ENCODE measurements around the gene PRKCE.

The PRKCE gene

GRCh38 chr2:45823723-45824206, 172.3 kb downstream of the PRKCE start:
- H3K27me3 Mint-ChIP-seq (ENCODE audit: low read depth): peaks cover 4% of the 10 kb centered on the region
- H3K4me1 Mint-ChIP-seq: peaks cover 27% of the 10 kb centered on the region
- no peaks in the 10 kb centered on the region for H3K9me3 Mint-ChIP-seq
- no peaks in the 10 kb centered on the region for H3K36me3 Mint-ChIP-seq (ENCODE audit: low read depth)
- H3K27ac Mint-ChIP-seq: no peak overlapping the region
- TF ChIP-seq CTCF (IDR thresholded peaks at IDR 0.05; ENCODE audit: unreplicated experiment in 3 of 3): no peak
- H3K4me3 Mint-ChIP-seq: no peak overlapping the region

- H3K27ac Mint-ChIP-seq: no peak overlapping the region
- peaks cover 25% of the 10 kb centered on the region for H3K4me1 Mint-ChIP-seq
- no peak for TF ChIP-seq CTCF (IDR thresholded peaks at IDR 0.05; ENCODE audit: unreplicated experiment in 3 of 3)
- H3K4me3 Mint-ChIP-seq: no peak overlapping the region
- H3K36me3 Mint-ChIP-seq (ENCODE audit: low read depth): peaks cover 6% of the 10 kb centered on the region
- H3K27me3 Mint-ChIP-seq (ENCODE audit: low read depth): peaks cover 3% of the 10 kb centered on the region
- H3K9me3 Mint-ChIP-seq: peaks cover 7% of the 10 kb centered on the region
These were observed 173.7 kb downstream of the PRKCE start for GRCh38 chr2:45825001-45825651.

GRCh38 chr2:45826460-45826859, 175.0 kb downstream of the PRKCE start:
- H3K27me3 Mint-ChIP-seq (ENCODE audit: low read depth): no peaks in the 10 kb centered on the region
- H3K4me3 Mint-ChIP-seq: no peak overlapping the region
- peaks cover 20% of the 10 kb centered on the region for H3K9me3 Mint-ChIP-seq
- peaks cover 13% of the 10 kb centered on the region for H3K36me3 Mint-ChIP-seq (ENCODE audit: low read depth)
- H3K27ac Mint-ChIP-seq: no peak overlapping the region
- peaks cover 20% of the 10 kb centered on the region for H3K4me1 Mint-ChIP-seq
- TF ChIP-seq CTCF (IDR thresholded peaks at IDR 0.05; ENCODE audit: unreplicated experiment in 3 of 3): no peak

GRCh38 chr2:45826884-45827635, 175.6 kb downstream of the PRKCE start:
- Mint-ChIP-seq H3K9me3 (peaks cover 21% of the 10 kb centered on the region), H3K4me1 (peaks cover 14% of the 10 kb centered on the region), H3K36me3 (ENCODE audit: low read depth) (peaks cover 13% of the 10 kb centered on the region), H3K4me3 (no peak overlapping the region), H3K27ac (no peak overlapping the region), H3K27me3 (ENCODE audit: low read depth) (no peaks in the 10 kb centered on the region)
- TF ChIP-seq CTCF (IDR thresholded peaks at IDR 0.05; ENCODE audit: unreplicated experiment in 3 of 3): no peak

- Mint-ChIP-seq H3K9me3 (peaks cover 23% of the 10 kb centered on the region), H3K4me3 (no peak overlapping the region), H3K27ac (no peak overlapping the region), H3K36me3 (ENCODE audit: low read depth) (peaks cover 13% of the 10 kb centered on the region), H3K4me1 (peaks cover 8% of the 10 kb centered on the region), H3K27me3 (ENCODE audit: low read depth) (peaks cover 3% of the 10 kb centered on the region)
- no peak for TF ChIP-seq CTCF (IDR thresholded peaks at IDR 0.05; ENCODE audit: unreplicated experiment in 3 of 3)
These were observed 178.8 kb downstream of the PRKCE start for GRCh38 chr2:45830322-45830721.

Data from nephron (organoid).